ENCODE data around the gene CACNA2D2.

GRCh38 chr3:50419595-50420370, 83.7 kb downstream of the CACNA2D2 start:
- TF ChIP-seq CTCF (IDR thresholded peaks at IDR 0.05; ENCODE audit: low read length) = peak; percentile 28; the same call in 1 of the 2 replicates
- TF ChIP-seq EZH2 (IDR thresholded peaks at IDR 0.05; ENCODE audit: borderline replicate concordance, low read length) = no peak

Measured in OCI-LY1 (cell line).